ENCODE results near the gene RBM47. TPM values are rescaled to one million over a fixed set of nuclear protein-coding genes. Genes with fewer than 3 reads are reported as not detected.

The RBM47 gene
- total RNA-seq, 4 donors from 2014 or later = 200 to 369 (median 323) TPM

DNA sequence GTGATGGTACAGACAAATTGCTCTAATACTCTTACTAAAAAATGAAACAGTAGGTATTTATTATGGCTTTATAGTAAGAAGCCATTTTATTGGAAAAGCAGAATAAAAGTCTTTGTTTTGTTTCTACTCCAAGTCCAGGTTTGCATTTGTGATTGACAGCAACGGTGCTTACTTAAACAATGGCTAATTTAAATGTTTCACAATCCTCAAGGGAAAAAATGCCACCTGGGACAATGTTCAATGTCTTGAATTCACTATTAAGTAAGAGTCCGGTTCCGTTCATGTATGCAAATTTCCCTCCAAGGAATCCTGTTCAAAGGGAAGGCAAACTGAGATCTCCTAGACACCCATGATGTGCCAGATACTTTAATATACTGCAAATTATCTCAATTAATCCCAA is 123.6 kb downstream of the RBM47 start:
- Histone ChIP-seq H3K4me3 (replicated peaks in 1 of 3) (no peak overlapping the region), H3K27me3 (no peaks in the 10 kb centered on the region), H3K27ac (peak overlapping the region; percentile 47 to 69 (median 57)), H3K4me1 (peaks cover 28 to 45% of the 10 kb centered on the region in 2 donors), H3K36me3 (no peaks in the 10 kb centered on the region), H3K9me3 (no peaks in the 10 kb centered on the region)
- TF ChIP-seq POLR2A (IDR thresholded peaks at IDR 0.05) (no peak), CTCF (IDR thresholded peaks at IDR 0.05) (no peak)
- intact Hi-C loops (cut with DNase I) = no loop called here
- 26 to 32% methylated on average over 3 of the region's 3 CpGs for WGBS, 2 donors
- DNase-seq = no peak

GRCh38 chr4:40502934-40503333 is 126.7 kb downstream of the RBM47 start:
- peaks cover 33 to 36% of the 10 kb centered on the region in 2 donors for H3K4me1 ChIP-seq
- no peak for DNase-seq
- no peaks in the 10 kb centered on the region for H3K36me3 ChIP-seq
- intact Hi-C loops (cut with DNase I) = no loop called here
- 92 to 94% methylated on average over 1 of the region's 1 CpG for WGBS, 2 donors
- no peaks in the 10 kb centered on the region for H3K9me3 ChIP-seq
- H3K27me3 ChIP-seq = no peaks in the 10 kb centered on the region
- no peak overlapping the region for H3K4me3 ChIP-seq (replicated peaks in 1 of 3)
- peak overlapping the region; percentile 25 to 73 (median 57) for H3K27ac ChIP-seq
- no peak for TF ChIP-seq CTCF (IDR thresholded peaks at IDR 0.05)
- TF ChIP-seq POLR2A (IDR thresholded peaks at IDR 0.05) = no peak

GRCh38 chr4:40502220-40502619 is 127.4 kb downstream of the RBM47 start:
- Histone ChIP-seq H3K27me3 (no peaks in the 10 kb centered on the region), H3K36me3 (no peaks in the 10 kb centered on the region), H3K4me3 (replicated peaks in 1 of 3) (no peak overlapping the region), H3K27ac (peak overlapping the region; percentile 18 to 73 (median 57)), H3K4me1 (peaks cover 36% of the 10 kb centered on the region in 2 donors), H3K9me3 (no peaks in the 10 kb centered on the region)
- DNase-seq = no peak
- WGBS, 2 donors = 48 to 62% methylated on average over 4 of the region's 4 CpGs
- no peak for TF ChIP-seq CTCF (IDR thresholded peaks at IDR 0.05)
- no peak for TF ChIP-seq POLR2A (IDR thresholded peaks at IDR 0.05)
- intact Hi-C loops (cut with DNase I) = no loop called here

DNA sequence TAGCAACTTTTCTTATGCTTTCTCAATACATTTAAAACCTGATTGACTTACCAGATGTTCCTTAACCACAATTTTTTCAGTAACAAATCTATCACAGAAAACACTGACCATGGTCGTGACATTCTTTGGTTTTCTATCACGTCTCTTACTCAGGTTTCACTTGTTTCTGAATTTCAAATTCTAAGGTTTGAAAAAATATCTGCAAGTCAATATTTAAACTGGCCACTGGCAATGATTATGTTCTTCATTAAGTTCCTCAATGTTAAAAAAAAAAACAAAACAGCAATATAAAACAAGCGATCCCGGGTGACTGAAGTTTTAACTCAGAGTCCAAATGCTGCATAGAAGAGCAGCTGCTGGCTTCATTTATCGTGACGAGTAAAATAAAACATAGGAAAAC is 128.9 kb downstream of the RBM47 start:
- Histone ChIP-seq H3K27me3 (no peaks in the 10 kb centered on the region), H3K4me3 (replicated peaks in 1 of 3) (no peak overlapping the region), H3K9me3 (no peaks in the 10 kb centered on the region), H3K4me1 (peaks cover 24 to 34% of the 10 kb centered on the region in 2 donors), H3K36me3 (no peaks in the 10 kb centered on the region), H3K27ac (peak overlapping the region in 1 of 3 donors; percentile 73)
- intact Hi-C loops (cut with DNase I) = no loop called here
- TF ChIP-seq POLR2A (IDR thresholded peaks at IDR 0.05) = no peak
- TF ChIP-seq CTCF (IDR thresholded peaks at IDR 0.05) = no peak
- DNase-seq = no peak
- 74 to 75% methylated on average over 6 of the region's 6 CpGs for WGBS, 2 donors

- Histone ChIP-seq H3K9me3 (no peaks in the 10 kb centered on the region), H3K4me1 (peaks cover 62 to 72% of the 10 kb centered on the region in 2 donors), H3K27me3 (no peaks in the 10 kb centered on the region), H3K4me3 (replicated peaks in 1 of 3) (no peak overlapping the region), H3K36me3 (no peaks in the 10 kb centered on the region), H3K27ac (peak overlapping the region; percentile 43 to 98 (median 91))
- intact Hi-C loops (cut with DNase I) = no loop called here
- TF ChIP-seq POLR2A (IDR thresholded peaks at IDR 0.05) = no peak
- TF ChIP-seq CTCF (IDR thresholded peaks at IDR 0.05) = no peak
- DNase-seq = no peak
- 56 to 65% methylated on average over 3 of the region's 3 CpGs for WGBS, 2 donors
Measured at GRCh38 chr4:40493160-40493559, 136.5 kb downstream of the RBM47 start.

Data from thyroid gland (tissue), 4 donors.